ENCODE results near the gene HOXA6. TPM values are rescaled to one million over a fixed set of nuclear protein-coding genes. Genes with fewer than 3 reads are reported as not detected.

The HOXA6 gene
- total and polyA plus RNA-seq, 9 of the 15 experiments (the other 6 are each of a cell fraction or from before 2014, with no cell fraction given) = not detected

DNA sequence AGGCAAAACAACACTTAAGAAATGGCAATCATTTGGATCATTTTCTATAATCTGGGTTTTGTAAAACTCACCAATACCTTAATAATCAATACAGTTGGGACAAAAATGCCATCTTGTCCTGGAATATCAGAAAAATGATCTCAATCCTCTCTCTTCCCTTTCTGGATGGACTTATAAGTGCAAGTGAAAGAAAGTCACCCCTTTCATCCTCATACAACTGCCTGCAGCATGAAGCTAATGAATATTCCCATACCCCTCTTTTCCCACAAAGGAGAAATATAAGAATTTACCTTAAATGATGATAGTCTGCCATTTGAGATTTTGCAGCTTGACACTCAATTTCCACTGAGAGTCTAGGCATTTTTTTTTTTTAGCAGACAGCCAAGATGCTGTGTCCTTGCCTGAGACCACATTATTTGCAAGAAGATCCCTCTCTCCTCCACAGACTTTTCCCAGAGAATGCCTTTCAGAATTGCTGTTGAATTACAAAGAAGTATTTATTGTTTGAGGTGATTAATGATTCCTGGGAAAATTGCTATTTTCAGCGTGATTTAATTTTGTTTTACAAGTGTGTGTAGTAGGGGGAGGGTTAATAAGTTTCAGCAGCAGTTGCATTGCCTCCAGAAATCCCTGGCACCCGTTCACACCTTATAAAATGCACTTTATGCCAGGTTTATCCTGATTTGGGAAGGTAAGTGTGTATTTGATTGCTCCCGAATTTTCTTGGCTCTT lies 20.8 kb downstream of the HOXA6 start:
- no peak for TF ChIP-seq HEY1 (CRISPR knock-in tag; IDR thresholded peaks at IDR 0.05; ENCODE audit: borderline replicate concordance)
- TF ChIP-seq HMG20A (CRISPR knock-in tag; conservative IDR thresholded peaks at IDR 0.05) = no peak
- no peak for TF ChIP-seq SAFB2 (IDR thresholded peaks at IDR 0.05; ENCODE audit: borderline replicate concordance, low read depth, low read length, severe bottlenecking)
- TF ChIP-seq RAD21 (CRISPR knock-in tag; conservative IDR thresholded peaks at IDR 0.05 in 1 of 2, IDR thresholded peaks at IDR 0.05 in 1 of 2) = no peak
- no peak for TF ChIP-seq PTBP1 (IDR thresholded peaks at IDR 0.05; ENCODE audit: low read depth, low read length)
- TF ChIP-seq TCF7L2 (IDR thresholded peaks at IDR 0.05; ENCODE audit: low read depth, low read length) = no peak
- no peaks in the 10 kb centered on the region; the same call in none of the 2 replicates for H4K20me1 ChIP-seq (replicated peaks; ENCODE audit: control insufficient read depth, insufficient read depth, low read length)
- DNase-seq (ENCODE audit: extremely low read depth in 1 of 4, low spot score in 3 of 4) = no peak
- H3K9ac ChIP-seq (ENCODE audit: insufficient read depth in 1 of 2, low read depth in 2 of 2, low read length in 2 of 2) = no peak overlapping the region
- H3K4me2 ChIP-seq (ENCODE audit: insufficient read depth, low read length) = no peak overlapping the region
- no peak overlapping the region for H3K27ac ChIP-seq (ENCODE audit: extremely low read depth, low read depth, low read length)
- WGBS (ENCODE audit: insufficient coverage, low coverage, missing lambda C conversion rate) = 0% methylated on average over 3 of the region's 3 CpGs
- H3K79me2 ChIP-seq (ENCODE audit: control insufficient read depth, insufficient read depth, low read length) = no peaks in the 10 kb centered on the region
- no TSS peak for BruUV-seq (replicated peaks)
- CTCF ChIA-PET (ENCODE audit: low intra/inter-chr PET ratio) = interaction anchor here (0.5 to 0.7 kb wide), 2 partner anchors 34 to 749 kb away, joined by 3 read pairs; no protein-coding TSS in a partner anchor
- H3K36me3 ChIP-seq (ENCODE audit: control insufficient read depth, insufficient read depth, low read length) = no peaks in the 10 kb centered on the region
- H3K9me3 ChIP-seq (replicated peaks; ENCODE audit: control insufficient read depth, insufficient read depth, low read depth, low read length) = no peaks in the 10 kb centered on the region
- no peak overlapping the region for H3K4me3 ChIP-seq
- H3K27me3 ChIP-seq (ENCODE audit: control insufficient read depth in 2 of 2, insufficient read depth in 2 of 2, low read length in 2 of 2) = peaks cover 20 to 57% of the 10 kb centered on the region in 2 experiments; a peak in 4 of 5 replicates
- intact Hi-C loops (cut with micrococcal nuclease) = no loop called here
- POLR2A ChIA-PET = interaction anchor here (0.6 kb wide), 2 partner anchors 9 to 21 kb away, joined by 3 to 4 read pairs; no protein-coding TSS in a partner anchor
- H3K4me1 ChIP-seq (replicated peaks in 1 of 2; ENCODE audit: control insufficient read depth in 2 of 2, insufficient read depth in 2 of 2, low read length in 2 of 2) = no peaks in the 10 kb centered on the region
- no peak overlapping the region for H2AFZ ChIP-seq (ENCODE audit: low read depth, low read length)
- H3K9me1 ChIP-seq (ENCODE audit: control insufficient read depth, insufficient read depth, low read length) = no peaks in the 10 kb centered on the region
- in situ Hi-C loops (cut with MboI) = loop anchor here (5.0 kb wide), 1 partner anchor 49 kb away; no protein-coding TSS in a partner anchor
- no peak for ATAC-seq
- FAIRE-seq = no peak
